ENCODE results near the gene ARHGAP26.

Gene ARHGAP26

DNA sequence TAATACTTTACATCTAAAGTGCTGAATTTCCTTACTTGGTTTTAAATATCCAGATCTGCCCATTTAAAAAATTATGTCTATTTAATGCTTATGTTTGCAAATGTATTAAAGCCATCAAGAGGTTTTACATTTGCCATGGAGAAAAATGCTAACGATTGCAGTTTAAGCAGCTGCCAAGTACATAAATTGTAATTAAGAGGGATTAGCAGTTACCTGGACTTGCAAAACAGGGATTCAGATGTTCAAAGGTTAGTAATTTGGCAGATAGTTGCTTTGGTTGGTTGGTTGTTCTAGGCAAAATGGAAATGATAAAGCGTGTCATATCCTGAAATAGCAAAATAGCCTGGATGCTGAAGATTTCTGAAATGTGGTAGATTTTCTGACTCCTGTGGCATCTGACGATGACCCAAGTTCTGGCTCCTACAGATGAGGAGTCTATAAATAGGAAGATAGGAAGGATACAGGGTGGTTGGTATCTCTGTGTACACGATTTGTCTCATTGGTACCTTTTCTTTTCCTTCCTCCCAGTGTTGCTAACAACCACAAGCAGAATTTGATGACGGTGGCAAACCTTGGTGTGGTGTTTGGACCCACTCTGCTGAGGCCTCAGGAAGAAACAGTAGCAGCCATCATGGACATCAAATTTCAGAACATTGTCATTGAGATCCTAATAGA, 350.4 kb downstream of the ARHGAP26 start:
- DNase-seq (ENCODE audit: low spot score): no peak

DNA sequence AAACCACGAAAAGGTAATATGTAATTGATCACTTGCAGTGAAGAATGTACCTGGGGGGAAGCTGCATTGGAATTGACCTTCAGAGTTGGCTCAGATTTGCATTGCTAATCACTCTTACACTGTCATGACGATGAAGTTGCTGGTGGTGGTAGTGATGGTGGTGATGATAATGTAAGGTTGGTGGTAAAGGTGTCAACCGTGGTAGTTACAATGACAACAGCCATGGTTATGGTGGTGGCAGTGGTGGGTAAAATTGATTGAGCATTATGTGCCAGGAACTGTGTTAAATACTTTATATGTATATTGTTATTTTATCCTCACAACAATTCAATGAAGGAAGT, 350.9 kb downstream of the ARHGAP26 start:
- DNase-seq (ENCODE audit: low spot score): no peak

DNA sequence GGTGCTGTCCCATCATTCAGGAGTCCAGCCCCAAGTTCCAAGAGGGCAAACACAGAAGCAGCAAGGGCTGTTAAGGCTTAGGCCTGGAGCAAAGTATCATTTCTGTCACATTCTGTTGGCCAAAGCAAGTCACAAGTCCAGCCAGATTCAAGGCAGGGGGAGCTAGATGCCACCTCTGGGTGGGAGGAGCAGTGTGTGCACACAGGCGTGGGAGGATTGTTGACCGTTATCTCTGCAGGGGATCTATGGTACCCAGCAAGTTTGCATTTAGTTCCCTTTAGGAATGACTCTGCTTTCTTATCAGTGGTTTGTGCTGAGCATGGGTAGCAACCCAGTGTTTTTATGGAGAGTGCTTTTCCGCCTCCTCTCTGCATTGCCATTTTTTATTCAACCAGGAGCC, 354.4 kb downstream of the ARHGAP26 start:
- DNase-seq (ENCODE audit: low spot score): no peak

DNA sequence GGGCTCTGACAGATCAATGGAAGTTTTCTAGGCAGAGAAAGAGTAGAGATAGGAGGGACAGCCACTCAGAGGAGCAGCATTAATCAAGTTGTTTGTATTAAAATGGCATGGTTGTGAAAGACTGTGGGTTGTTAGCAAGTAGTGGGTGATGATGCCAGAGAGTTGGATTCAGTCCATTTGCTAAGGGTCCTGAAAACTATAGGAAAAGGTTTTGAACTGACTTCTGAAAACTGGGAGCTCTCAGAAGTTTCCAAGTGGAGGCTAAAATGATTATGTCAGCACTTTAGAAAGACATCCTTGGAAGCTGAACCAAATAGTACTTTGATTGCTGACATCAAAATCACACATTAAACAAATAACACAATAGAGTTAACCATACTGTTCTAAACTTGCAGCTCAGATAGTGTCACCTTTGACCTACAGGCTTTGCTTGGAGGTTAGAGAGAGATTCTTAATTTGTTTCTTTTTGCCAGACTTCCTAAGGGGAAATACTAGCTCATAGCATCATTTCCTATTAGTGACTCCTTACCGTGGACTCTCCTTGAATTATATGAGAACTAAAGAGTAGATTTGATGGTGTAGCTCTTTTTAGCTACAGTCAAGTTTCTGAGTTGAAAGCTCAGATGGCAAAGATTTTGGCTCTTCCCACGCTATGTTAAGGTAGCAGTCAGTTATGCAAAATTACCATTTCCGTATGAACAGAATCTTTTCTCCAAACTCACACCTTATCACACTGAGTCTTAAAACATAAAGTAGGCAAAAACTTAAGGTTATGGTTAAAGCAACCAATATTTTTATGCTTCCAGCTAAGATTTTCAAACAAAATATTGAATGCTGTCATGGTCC, 356.2 kb downstream of the ARHGAP26 start:
- DNase-seq (ENCODE audit: low spot score): no peak

DNA sequence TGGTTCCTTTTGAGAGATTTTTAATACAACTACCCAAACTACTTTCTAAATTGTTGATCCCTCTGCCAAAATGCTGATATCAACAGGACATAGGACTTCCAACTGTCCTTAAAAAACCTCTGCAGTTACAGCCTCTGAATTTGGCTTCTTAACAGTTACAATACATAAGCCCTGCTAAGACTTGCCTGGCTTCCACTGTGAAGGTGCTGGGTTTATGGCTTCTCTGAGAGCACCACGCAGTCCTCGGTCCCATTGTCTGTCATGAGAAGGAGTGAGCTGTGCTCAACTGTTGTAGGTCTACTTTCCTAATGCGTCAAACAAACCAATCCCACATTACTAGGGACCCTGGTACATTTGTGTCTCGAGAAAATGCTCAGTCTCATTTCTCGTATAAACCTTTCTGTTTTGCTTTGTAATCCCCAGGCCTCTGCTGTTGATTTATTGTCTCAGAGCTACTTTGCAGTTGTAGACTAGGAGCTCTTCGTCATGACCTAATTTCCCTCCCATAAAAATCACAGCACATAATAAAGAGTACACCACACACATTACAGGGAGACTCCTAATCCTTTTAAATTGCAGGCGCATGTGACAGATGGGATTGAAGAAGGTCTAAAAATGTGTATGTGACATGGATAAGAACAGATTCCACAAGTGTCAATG, 358.4 kb downstream of the ARHGAP26 start:
- DNase-seq (ENCODE audit: low spot score): no peak

DNA sequence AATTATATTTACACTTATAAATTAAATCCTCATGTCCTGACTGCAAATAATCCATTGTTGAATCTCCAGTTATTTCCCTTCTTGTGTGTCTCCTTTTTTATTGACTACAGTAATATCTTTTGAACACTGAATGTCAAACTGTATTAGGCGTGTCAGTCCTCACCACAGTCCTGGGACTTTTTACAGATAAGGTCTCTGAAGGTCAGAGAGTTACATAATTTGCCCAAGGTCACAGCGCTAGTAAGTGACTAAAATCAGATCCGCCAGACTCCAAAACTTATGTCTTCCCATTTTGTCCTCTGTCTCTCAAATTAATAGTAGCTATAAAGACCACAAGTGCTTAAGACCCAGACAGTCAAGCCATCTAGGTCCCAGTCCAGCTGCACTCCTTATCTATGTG, 359.0 kb downstream of the ARHGAP26 start:
- DNase-seq (ENCODE audit: low spot score): no peak

DNA sequence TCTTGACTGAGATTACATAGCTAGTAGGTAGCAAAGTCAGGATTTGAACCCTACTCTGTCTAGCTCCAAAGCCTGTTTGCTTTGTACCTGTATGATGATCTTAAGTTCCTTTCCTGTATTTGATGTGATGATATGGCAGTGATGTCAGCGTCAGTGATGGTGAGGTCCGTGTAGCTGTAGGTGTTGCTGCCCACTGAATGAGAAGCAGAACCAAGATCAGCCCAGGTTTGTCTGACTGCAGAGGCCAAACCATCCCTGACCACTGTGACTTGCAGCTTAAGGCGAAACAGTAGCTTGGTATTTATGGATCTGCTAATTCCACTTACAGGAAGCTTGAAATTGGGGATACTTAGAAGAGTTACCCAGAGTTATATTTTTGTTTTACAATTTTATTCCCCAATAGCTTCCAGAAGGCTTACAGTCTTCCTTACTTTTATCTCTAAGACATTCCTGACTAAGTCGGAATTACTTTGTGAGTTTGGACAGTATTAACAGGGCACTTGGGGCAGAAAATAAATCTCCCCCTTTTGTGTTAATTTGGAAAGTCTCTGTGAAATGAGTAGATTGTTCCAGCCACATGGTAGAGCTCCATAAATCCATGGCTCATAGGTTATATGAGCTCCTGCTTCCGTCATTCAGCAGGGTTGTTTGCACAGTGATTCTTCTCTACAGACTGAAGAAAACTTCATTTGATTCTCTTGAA, 359.9 kb downstream of the ARHGAP26 start:
- no peak for DNase-seq (ENCODE audit: low spot score)

DNA sequence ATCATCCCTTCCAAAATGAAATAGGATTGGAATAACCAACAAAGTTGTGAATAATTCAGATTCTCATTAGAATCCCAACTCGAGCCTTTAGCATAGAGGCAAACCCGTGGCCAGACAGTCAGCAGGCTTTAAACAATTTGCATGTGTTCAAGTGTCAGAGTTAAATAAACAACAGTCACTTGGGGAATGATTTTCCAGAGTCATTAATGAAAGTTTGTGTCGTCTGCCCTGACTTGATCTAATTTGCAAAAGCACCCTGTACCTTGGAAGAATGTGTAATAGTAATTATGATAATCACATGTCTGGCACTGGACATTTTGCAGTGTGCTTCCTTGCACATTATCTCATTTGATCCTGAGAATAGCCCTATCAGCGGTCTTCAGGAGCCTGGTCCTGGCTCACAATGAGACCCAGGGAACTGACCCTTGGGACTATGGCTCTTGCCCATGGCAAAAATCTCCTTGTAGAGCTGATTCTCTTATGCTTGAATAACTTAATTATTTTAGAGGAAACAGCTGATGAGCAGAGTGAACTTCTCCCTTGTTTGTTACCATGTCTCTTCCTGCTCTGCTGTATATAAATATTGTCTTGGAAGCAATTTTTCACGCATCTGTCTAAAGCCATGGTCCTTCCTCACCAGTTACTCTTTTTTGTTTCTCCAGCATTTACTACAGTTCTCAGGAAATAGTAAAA, 360.6 kb downstream of the ARHGAP26 start:
- DNase-seq (ENCODE audit: low spot score): no peak

DNA sequence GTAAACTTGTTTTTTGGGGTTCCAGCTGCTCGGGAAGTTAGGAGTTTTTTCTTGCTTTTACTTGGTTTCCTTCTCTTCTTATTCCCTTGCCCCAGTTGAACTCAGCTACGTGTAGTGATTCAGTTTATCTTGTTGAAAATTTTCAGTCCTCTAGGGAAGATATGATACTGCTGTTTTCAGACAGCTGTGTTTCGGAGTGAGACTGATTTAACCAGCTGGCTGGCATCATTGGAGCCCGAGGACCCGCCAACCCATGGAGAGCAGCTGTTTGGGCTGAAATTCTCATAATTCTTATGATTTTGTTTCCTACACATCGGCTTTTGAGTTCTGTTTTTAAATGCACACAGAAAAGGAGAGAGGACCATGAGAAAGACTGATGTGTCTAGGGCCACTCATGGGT, 361.8 kb downstream of the ARHGAP26 start:
- DNase-seq (ENCODE audit: low spot score): no peak

DNA sequence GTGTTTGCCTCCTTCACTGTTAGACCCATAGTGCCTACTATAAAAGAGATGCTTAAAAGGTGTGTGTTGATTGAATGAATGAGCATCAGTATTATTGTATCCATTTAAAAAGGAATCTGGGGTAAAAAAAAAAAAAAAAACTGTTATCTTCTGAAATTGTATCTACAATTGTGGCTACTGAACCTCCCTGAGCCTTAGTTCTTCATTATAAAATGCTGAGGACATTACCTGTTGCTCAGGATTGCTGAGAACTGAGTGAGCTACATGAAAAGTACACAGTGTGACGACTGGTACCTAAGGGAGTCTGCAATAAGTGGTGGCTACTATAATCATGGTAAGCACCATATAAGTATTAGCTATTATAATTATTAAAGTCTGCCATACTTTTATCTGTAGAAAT, 362.6 kb downstream of the ARHGAP26 start:
- DNase-seq (ENCODE audit: low spot score): no peak

DNA sequence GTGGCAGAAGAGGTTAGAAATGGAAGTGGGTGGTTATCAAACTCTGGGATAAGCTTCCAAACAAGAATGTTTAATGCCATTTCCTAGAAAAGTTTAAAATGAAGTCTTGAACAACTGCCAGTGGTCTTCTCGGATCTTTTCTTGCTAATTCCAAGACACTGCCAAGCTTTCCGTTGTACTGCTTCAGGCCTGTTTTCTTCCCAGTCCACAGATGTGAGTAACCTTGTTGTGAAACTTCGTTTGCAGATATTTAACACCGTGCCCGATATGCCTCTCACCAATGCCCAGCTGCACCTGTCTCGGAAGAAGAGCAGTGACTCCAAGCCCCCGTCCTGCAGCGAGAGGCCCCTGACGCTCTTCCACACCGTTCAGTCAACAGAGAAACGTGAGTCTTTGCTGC, 363.5 kb downstream of the ARHGAP26 start:
- no peak for DNase-seq (ENCODE audit: low spot score)

DNA sequence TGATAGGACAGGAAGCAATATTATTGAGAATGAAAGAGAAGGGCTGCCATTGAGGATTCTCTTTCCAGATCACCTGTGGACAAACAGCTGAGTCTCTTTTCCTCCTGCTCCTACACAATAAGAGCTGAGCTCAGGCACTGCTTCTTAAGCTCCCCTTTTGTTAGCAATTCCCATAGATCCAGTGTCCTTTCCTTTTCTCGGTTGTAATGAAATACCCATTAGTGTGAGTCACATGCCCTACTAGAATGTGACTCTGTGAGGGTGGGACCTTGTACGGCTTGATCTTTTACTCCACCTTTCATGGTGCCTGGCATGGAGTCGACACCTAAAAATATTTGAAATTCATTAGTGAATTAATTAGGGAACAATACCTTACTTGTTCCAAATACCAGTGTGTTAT, 364.1 kb downstream of the ARHGAP26 start:
- no peak for DNase-seq (ENCODE audit: low spot score)

DNA sequence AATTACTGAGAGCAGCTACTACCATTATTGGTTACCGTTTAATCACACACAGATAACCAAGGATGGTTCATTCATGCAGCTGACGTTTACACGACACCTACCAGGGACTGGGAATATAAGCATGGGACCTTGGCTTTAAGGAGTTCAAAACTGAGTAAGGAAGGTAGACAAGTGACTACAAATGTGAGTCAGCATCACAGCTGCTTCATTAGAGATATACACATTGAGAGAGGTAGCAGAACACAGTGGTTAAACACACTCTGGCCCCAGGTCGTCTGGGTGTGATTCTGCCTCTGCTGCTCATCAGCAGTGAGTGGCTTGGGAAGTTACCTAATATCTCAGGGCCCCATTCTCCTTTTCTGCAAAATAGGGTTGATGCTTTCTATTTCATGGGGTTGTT, 364.7 kb downstream of the ARHGAP26 start:
- DNase-seq (ENCODE audit: low spot score): no peak

DNA sequence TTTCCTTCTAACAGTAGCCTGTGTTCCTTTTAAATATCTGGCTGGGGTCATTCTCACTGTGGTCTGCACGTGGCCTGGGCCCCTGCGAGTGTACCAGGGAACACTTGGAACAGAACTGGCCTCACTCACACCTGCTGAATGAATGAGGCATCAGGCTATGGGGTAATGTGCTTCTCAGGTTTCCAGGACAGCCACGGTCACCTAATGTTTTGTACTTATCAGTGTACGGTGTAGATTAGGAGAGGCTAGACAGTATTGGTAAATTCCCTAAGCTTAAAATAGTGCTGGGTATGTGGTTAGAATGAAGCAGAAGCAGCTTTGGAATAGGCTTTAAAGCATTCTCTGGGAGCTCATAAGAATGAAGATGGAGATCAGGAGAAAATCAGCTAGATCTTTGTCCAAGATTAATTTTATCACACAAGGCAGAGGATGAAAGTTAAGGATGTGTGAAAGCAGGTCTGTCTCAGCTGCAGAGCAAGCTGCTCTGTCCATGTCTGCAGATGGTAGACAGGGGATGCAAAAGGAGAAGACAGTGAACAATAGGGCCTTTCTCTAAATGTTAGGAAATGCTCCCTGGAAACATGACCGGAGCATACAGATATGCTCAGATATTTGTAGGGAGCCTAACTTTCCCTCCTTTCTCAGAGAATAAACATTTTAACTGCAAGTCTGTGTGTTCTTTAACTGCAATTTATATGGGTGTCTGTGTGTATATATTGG, 365.8 kb downstream of the ARHGAP26 start:
- DNase-seq (ENCODE audit: low spot score): no peak

DNA sequence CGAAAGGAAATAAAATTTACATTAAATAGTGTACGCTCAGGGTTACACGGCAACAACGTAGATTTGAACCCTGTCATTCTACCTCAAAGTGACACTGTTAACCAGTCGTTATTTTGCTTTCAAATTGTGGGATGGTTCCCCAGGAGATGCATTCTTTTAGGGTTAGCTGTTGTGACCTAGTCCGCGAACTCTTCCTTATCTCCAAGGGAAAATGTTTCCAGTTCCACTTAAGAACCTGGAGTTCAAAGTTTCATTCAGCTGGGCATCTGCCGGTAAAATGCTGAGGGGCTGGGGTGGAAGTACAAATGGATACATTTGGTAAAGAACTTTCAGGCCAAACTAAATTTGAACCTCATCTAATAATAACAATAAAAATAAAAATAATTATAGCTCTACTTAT, 368.7 kb downstream of the ARHGAP26 start:
- no peak for DNase-seq (ENCODE audit: low spot score)

DNA sequence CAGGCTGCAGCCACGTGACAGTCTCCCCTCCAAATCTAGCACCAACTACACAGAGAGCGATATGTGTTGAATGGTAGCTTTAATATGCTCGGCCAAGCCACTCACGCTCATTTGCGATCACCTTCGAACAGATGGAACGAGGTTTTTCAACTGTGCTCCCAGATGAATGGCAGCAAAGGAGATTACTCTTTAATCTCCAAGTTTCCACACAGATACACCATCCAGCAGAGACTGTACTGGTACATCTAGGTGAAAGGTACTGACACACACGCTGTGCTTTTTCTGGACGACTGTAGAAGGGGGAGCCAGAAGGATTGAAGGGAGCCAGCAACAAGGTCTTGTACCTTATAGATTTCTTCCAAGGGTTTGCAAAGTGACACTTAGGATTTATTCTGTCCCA, 369.4 kb downstream of the ARHGAP26 start:
- no peak for DNase-seq (ENCODE audit: low spot score)

DNA sequence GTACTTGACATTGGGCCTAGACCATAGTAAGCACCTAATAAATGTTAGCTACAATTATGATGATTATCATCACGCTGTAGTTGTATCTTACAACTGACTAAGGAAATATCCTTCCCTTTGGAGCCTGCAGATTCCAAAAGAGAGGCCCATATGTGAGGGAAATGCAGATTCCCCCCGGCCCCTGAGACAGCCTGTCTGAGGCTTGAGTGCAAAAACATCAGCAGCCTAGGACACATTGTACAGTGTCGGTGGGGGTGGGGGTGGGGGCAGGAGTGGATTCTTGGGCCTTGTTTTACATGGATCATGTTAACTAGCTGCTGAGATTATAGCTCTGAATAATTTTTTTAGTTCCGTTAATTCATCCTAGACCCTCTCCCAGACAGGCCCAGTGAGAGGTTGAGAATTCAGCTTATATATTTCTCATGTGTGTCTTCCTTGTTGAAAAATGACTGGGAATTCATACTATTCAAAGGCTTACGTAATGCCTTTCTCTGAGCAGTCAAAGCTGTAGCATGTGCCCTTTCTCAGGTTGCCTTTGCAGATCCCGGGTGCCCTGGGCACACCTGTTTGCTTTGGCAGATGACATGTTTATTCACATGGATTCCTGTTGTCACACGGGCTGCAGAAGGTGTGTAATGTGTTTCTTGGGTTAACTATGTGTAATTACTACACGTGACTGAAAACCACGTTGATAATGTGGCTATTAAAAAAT, 370.5 kb downstream of the ARHGAP26 start:
- DNase-seq (ENCODE audit: low spot score): no peak

DNA sequence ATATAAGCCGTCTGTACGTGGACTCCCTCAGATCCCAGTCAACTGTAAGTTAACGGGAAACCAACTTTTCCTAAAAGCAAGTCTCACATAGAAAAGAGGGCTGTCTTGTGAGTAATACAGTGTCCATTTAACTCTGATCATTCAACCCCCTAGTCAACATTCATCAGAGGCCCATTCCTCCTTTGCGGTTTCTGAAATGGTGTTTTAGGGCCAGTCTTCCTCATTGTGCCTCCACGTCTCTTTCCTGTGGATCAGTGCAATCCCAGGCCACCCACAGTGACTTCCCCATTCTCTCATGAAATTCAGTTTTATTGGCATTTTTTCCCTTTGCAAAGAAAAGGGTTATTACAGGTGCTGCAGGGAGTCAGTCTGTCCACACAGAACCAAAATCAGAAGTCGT, 371.5 kb downstream of the ARHGAP26 start:
- no peak for DNase-seq (ENCODE audit: low spot score)

DNA sequence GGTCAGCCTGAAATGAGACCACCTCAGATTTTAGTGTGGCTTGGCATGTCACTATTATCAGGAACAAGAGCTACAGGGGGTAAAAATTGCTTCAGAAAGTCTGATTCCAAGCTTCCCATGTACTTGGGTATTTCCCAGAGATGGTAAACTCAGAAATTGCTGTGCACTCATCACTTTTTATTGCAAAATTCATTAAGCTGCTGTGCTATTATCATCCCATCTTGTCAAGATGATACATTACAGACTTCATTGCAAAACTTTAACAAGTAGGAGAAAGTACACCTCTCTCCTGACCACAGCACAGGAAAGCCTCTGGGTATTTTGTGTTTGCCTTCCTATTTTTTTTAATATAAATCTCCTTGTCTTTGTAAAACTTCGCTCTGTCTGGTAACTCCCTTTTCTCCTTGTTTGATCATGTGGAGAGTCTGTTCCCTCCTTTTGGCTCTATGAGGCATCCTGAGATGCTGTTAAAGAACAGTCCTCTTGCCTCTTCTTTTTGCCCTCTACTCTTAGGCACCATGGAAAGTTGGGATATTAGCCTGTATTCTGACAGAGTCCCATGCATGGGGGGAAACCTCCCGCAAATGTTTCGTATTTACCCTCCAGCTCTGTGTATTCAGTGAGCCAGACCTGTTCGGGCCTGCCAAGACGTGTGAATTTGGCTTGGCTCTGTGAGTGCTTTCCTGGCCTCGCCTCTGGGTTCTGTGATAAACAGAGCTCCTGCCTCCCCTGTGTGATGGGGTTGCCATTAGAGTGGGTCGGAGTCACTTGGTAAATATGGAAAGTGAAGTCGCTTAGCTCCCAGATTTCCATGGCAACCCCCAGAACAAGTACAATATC, 372.6 kb downstream of the ARHGAP26 start:
- DNase-seq (ENCODE audit: low spot score): no peak

DNA sequence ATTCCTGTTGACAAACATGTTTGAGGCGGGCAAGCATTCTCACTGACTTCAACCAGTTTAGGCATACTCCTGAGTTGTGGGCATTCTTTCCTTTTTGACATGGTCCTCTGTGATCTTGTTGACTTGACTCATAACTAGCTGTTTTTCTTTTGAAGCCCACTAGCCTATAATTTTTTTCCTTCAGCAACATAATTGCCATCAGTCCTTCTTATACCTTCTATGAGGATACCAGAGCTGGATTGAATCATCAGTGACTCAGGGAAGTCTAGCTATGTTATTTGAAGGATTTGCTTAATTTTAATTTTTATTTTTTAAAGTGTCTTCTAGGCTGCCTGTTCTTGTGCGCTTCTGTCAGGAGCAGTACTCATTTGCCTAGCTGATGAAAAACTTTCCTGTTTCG, 373.8 kb downstream of the ARHGAP26 start:
- no peak for DNase-seq (ENCODE audit: low spot score)
